Activated CD8-positive, alpha-beta T cell treated with anti-CD3 and anti-CD28 coated beads for 36 hours (primary cell): ENCODE results near the gene ACAA1. TPM values are rescaled to one million over a fixed set of nuclear protein-coding genes. Genes with fewer than 3 reads are reported as not detected.

Source experiments
- ATAC-seq: fragments of 200-7000 bp; cut with Tn5 transposase; one replicate; pipeline ENCODE4 v1.10.0; 2021; ENCODE audit warnings: mild to moderate bottlenecking, moderate library complexity
- CTCF ChIA-PET: fragments of 350-600 bp; sonication (Branson Sonifier 250); formaldehyde crosslinking; loops from one replicate; lab custom pipeline; 2021; ENCODE audit warnings: antibody characterized with exemption; lab: Charles Lee
- POLR2A ChIA-PET: fragments of 350-600 bp; sonication (Branson Sonifier 250); formaldehyde crosslinking; loops from one replicate; lab custom pipeline; 2021; ENCODE audit warnings: antibody characterized with exemption; lab: Charles Lee
- DNase-seq: peaks from one replicate; pipeline ENCODE4 v3.0.0-alpha.2; 2020
- H3K27ac Mint-ChIP-seq: one replicate; pipeline ENCODE4 v1.8.0; 2021; ENCODE audit warnings: mild to moderate bottlenecking, mixed read lengths
- H3K27me3 Mint-ChIP-seq: one replicate; pipeline ENCODE4 v1.8.0; 2021; ENCODE audit warnings: mixed read lengths
- H3K36me3 Mint-ChIP-seq: one replicate; pipeline ENCODE4 v1.8.0; 2021; ENCODE audit warnings: low read depth, mixed read lengths
- H3K4me1 Mint-ChIP-seq: one replicate; pipeline ENCODE4 v1.8.0; 2021; ENCODE audit warnings: low read depth, mixed read lengths
- H3K4me3 Mint-ChIP-seq: one replicate; pipeline ENCODE4 v1.8.0; 2021; ENCODE audit warnings: mild to moderate bottlenecking, moderate library complexity, mixed read lengths
- H3K9me3 Mint-ChIP-seq: one replicate; pipeline ENCODE4 v1.8.0; 2021; ENCODE audit warnings: mixed read lengths
- CTCF ChIP-seq: fragments of 200-600 bp; IDR thresholded peaks from one replicate; pipeline ENCODE4 v1.8.0; 2022; ENCODE audit warnings: antibody characterized with exemption, mild to moderate bottlenecking
- intact Hi-C: fragments of 100-400 bp; cut with micrococcal nuclease; formaldehyde crosslinking; loops from one replicate; pipeline ENCODE4 v1.10.0; 2022
- total RNA-seq, 2 experiments: library from RNA; stranded (reverse); gene quantifications; one replicate each; pipeline ENCODE4 v1.2.3, GENCODE V29; 2021

The ACAA1 gene
- total RNA-seq, 2 experiments from 2014 or later = 70.1 to 72.0 TPM

GRCh38 chr3:38148311-38148882 lies 11.5 kb upstream of the ACAA1 start:
- POLR2A ChIA-PET = interaction anchor here (0.5 to 1.0 kb wide), 3 partner anchors 9 to 75 kb away, joined by 3 read pairs; partner anchors contain the start of gene MYD88

GRCh38 chr3:38147421-38147820 lies 10.5 kb upstream of the ACAA1 start:
- intact Hi-C loops = no loop called here
- POLR2A ChIA-PET = no interaction called here
- ATAC-seq (no peak), DNase-seq (no peak)
- peaks cover 19% of the 10 kb centered on the region for H3K9me3 Mint-ChIP-seq
- peaks cover 26% of the 10 kb centered on the region for H3K4me1 Mint-ChIP-seq
- no peak overlapping the region for H3K27ac Mint-ChIP-seq
- H3K36me3 Mint-ChIP-seq = peaks cover 1% of the 10 kb centered on the region
- CTCF ChIA-PET = interaction anchor here (1.5 kb wide), 1 partner anchor 16 kb away, joined by 8 read pairs; no protein-coding TSS in a partner anchor
- no peak overlapping the region for H3K4me3 Mint-ChIP-seq
- no peak for TF ChIP-seq CTCF
- H3K27me3 Mint-ChIP-seq = no peaks in the 10 kb centered on the region

More at GRCh38 chr3:38148311-38148882, 11.5 kb upstream of the ACAA1 start:
- peaks cover 1% of the 10 kb centered on the region for H3K36me3 Mint-ChIP-seq
- CTCF ChIA-PET = interaction anchor here (0.7 to 1.5 kb wide), 2 partner anchors 10 to 15 kb away, joined by 3 to 8 read pairs; partner anchors contain the start of gene MYD88
- no peak overlapping the region for H3K4me3 Mint-ChIP-seq
- no peak overlapping the region for H3K27ac Mint-ChIP-seq
- H3K27me3 Mint-ChIP-seq = no peaks in the 10 kb centered on the region
- ATAC-seq = no peak
- intact Hi-C loops = no loop called here
- no peak for DNase-seq
- peaks cover 19% of the 10 kb centered on the region for H3K9me3 Mint-ChIP-seq
- peaks cover 31% of the 10 kb centered on the region for H3K4me1 Mint-ChIP-seq
- TF ChIP-seq CTCF = no peak

- H3K4me3 Mint-ChIP-seq = no peak overlapping the region
- ATAC-seq (no peak), DNase-seq (no peak)
- intact Hi-C loops = no loop called here
- H3K36me3 Mint-ChIP-seq = peaks cover 8% of the 10 kb centered on the region
- H3K27ac Mint-ChIP-seq = no peak overlapping the region
- CTCF ChIA-PET = no interaction called here
- POLR2A ChIA-PET = no interaction called here
- peaks cover 19% of the 10 kb centered on the region for H3K9me3 Mint-ChIP-seq
- H3K27me3 Mint-ChIP-seq = no peaks in the 10 kb centered on the region
- H3K4me1 Mint-ChIP-seq = peaks cover 20% of the 10 kb centered on the region
- TF ChIP-seq CTCF = no peak
Measured at GRCh38 chr3:38146504-38146903, 9.6 kb upstream of the ACAA1 start.

GRCh38 chr3:38143511-38143910 lies 6.6 kb upstream of the ACAA1 start:
- H3K4me3 Mint-ChIP-seq = no peak overlapping the region
- DNase-seq = no peak
- no peak for TF ChIP-seq CTCF
- peaks cover 20% of the 10 kb centered on the region for H3K36me3 Mint-ChIP-seq
- H3K27me3 Mint-ChIP-seq = no peaks in the 10 kb centered on the region
- no peak overlapping the region for H3K27ac Mint-ChIP-seq
- ATAC-seq = no peak
- ChIA-PET POLR2A (interaction anchor here (0.5 to 2.4 kb wide), 4 partner anchors 10 to 353 kb away, joined by 3 to 17 read pairs (median 6); partner anchors contain the start of gene OXSR1), CTCF (interaction anchor here (1.6 to 2.7 kb wide), 2 partner anchors 10 to 20 kb away, joined by 5 to 18 read pairs; partner anchors contain the start of gene OXSR1)
- intact Hi-C loops = no loop called here
- H3K9me3 Mint-ChIP-seq = peaks cover 19% of the 10 kb centered on the region
- peaks cover 26% of the 10 kb centered on the region for H3K4me1 Mint-ChIP-seq

- H3K36me3 Mint-ChIP-seq = peaks cover 20% of the 10 kb centered on the region
- ChIA-PET CTCF (interaction anchor here (1.6 to 2.7 kb wide), 2 partner anchors 10 to 21 kb away, joined by 5 to 18 read pairs; partner anchors contain the start of gene OXSR1), POLR2A (interaction anchor here (0.5 to 2.4 kb wide), 4 partner anchors 11 to 354 kb away, joined by 3 to 17 read pairs (median 6); partner anchors contain the start of gene OXSR1)
- no peak overlapping the region for H3K4me3 Mint-ChIP-seq
- peaks cover 19% of the 10 kb centered on the region for H3K9me3 Mint-ChIP-seq
- no peak overlapping the region for H3K27ac Mint-ChIP-seq
- H3K27me3 Mint-ChIP-seq = no peaks in the 10 kb centered on the region
- DNase-seq (no peak), ATAC-seq (no peak)
- TF ChIP-seq CTCF = no peak
- intact Hi-C loops = no loop called here
- H3K4me1 Mint-ChIP-seq = peaks cover 27% of the 10 kb centered on the region
Measured at GRCh38 chr3:38142959-38143358, 6.0 kb upstream of the ACAA1 start.
